DMS 273 treated with DMSO at 0.1 percent for 48 hours (cell line): ENCODE results near the gene SEPTIN1.
"Not testable (repeated sequence)": the region's sequence is repeated elsewhere in the genome, so short reads cannot be mapped to it uniquely, and the experiment has no call there.

Experiments used
- DNase-seq: peaks from one replicate; lab custom pipeline; 2025; lab: John Stamatoyannopoulos, UW

SEPTIN1 gene

GRCh38 chr16:30401768-30402425 is 19.5 kb upstream of the SEPTIN1 start:
- no peak for DNase-seq

- no peak for DNase-seq
Measured at GRCh38 chr16:30399435-30400186, 17.2 kb upstream of the SEPTIN1 start.

- no peak for DNase-seq
Measured at GRCh38 chr16:30398661-30399434, 16.5 kb upstream of the SEPTIN1 start.

GRCh38 chr16:30397776-30398660 is 15.7 kb upstream of the SEPTIN1 start:
- DNase-seq = no peak

- no peak for DNase-seq
Measured at GRCh38 chr16:30397056-30397455, 14.7 kb upstream of the SEPTIN1 start.

- DNase-seq = not testable (repeated sequence)
Measured at GRCh38 chr16:30396627-30397026, 14.3 kb upstream of the SEPTIN1 start.

- no peak for DNase-seq
Measured at GRCh38 chr16:30395992-30396585, 13.7 kb upstream of the SEPTIN1 start.

- DNase-seq = peak; percentile 55
Measured at GRCh38 chr16:30395155-30395991, 13.0 kb upstream of the SEPTIN1 start, which contains the start of gene ZNF48. Gene ZNF48, plus strand, starts transcription at chr16:30395420. Its CDS starts 375 bp downstream, at chr16:30395795.

GRCh38 chr16:30394592-30395154 is 12.3 kb upstream of the SEPTIN1 start:
- no peak for DNase-seq

- no peak for DNase-seq
Measured at GRCh38 chr16:30383521-30383920, 1.2 kb upstream of the SEPTIN1 start.

- no peak for DNase-seq
Measured at GRCh38 chr16:30381291-30382041, 895 bp downstream of the SEPTIN1 start.

GRCh38 chr16:30380803-30381208 is 1.6 kb downstream of the SEPTIN1 start:
- no peak for DNase-seq

- DNase-seq = no peak
Measured at GRCh38 chr16:30380072-30380802, 2.1 kb downstream of the SEPTIN1 start.

GRCh38 chr16:30379158-30379783 is 3.1 kb downstream of the SEPTIN1 start:
- no peak for DNase-seq

GRCh38 chr16:30378236-30379157 is 3.9 kb downstream of the SEPTIN1 start:
- DNase-seq = peak; percentile 89

- DNase-seq = no peak
Measured at GRCh38 chr16:30377812-30378235, 4.5 kb downstream of the SEPTIN1 start.
